Effector memory CD4-positive, alpha-beta T cell (primary cell): Measurements from ENCODE around the gene METRNL.

Experiments used
- DNase-seq, 3 donors: peaks; one replicate each; pipeline ENCODE4 v3.0.0-alpha.2; 2020
- H3K27ac ChIP-seq: 2 replicates; pipeline ENCODE4 v1.7.0; 2013; ENCODE audit warnings: mild to moderate bottlenecking, low read length, moderate library complexity; ENCODE audit not compliant: insufficient read depth, poor library complexity, severe bottlenecking
- H3K27me3 ChIP-seq: replicated peaks from 2 replicates; pipeline ENCODE4 v1.7.0; 2013; ENCODE audit warnings: mild to moderate bottlenecking, low read length; ENCODE audit not compliant: insufficient read depth, control insufficient read depth, poor library complexity, severe bottlenecking
- H3K36me3 ChIP-seq: 2 replicates; pipeline ENCODE4 v1.7.0; 2013; ENCODE audit warnings: mild to moderate bottlenecking, low read length, moderate library complexity; ENCODE audit not compliant: control insufficient read depth, insufficient read depth
- H3K4me1 ChIP-seq: 2 replicates; pipeline ENCODE4 v1.7.0; 2013; ENCODE audit warnings: low read length, mild to moderate bottlenecking; ENCODE audit not compliant: control insufficient read depth, insufficient read depth, poor library complexity, severe bottlenecking
- H3K4me3 ChIP-seq: 2 replicates; pipeline ENCODE4 v1.7.0; 2013; ENCODE audit warnings: low read length, low read depth, mild to moderate bottlenecking; ENCODE audit not compliant: insufficient read depth, poor library complexity, severe bottlenecking
- H3K9me3 ChIP-seq: 2 replicates; pipeline ENCODE4 v1.7.0; 2013; ENCODE audit warnings: mild to moderate bottlenecking, low read length, moderate library complexity; ENCODE audit not compliant: control insufficient read depth

The METRNL gene

DNA sequence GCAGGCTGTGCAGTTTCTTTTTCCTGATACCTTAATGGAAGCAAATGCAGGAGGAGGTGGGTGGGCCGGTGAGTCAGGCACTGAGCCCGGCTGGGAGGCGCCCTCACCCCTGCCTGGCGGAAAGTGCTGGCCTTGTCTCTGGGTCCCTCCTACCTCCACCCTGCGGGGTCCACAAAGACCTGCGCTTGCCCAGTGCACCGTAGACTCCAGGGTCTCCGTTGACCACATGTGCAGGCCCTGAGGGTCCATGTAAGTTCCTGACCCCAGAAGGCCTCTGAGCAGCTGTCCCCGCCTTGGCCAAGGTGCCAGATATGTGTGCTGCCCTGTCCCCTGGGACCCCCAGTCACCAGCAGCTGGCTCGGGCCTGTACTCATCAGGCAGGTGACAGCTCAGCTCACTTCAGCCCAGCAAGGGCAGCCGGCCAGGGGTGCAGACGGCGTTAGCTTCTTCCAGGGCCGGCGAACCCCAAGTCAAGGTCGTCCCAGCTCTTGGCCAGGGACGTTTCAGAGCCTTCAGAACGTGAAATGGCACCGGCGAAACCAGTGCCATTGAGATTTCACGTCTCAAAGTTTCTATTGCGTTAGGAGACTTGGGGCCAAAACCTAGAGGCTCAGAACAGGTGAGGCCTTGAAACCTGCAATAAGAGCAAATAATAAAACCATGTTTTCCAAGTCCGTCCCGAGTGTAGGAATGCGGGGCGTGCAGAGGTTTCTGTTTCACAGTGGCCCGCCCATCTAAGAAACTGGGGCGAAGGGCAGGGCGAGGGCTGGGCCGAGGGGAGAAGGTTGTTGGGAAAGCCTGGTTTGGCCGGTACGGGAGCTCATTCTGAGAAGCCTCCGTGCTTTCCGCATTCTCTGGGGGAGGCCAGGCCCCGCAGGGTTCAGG, 12.1 kb downstream of the METRNL start:
- DNase-seq = no peak
- Histone ChIP-seq H3K27me3 (no peaks in the 10 kb centered on the region), H3K27ac (no peak overlapping the region), H3K9me3 (no peaks in the 10 kb centered on the region), H3K36me3 (peaks cover 3% of the 10 kb centered on the region), H3K4me3 (no peak overlapping the region), H3K4me1 (no peaks in the 10 kb centered on the region)

DNA sequence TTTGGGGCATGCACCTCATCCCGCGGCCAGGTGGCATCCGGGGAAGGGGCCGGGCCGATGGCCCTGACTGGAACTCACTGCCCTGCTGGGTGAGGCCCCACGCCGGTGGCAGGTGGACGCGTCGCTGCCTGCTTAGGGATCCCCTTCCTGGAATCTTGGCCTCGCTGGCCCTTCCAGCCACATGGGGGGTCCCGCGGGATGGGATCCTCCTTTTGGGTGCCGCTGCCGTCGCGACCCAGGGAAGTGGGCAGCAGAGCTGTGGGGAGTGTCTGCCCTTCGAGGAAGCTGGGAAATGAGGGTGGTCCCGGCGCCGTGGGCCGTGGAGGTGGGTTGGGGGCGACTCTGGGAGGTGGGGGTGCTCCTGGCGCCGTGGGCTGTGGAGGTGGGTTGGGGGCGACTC, 12.8 kb downstream of the METRNL start:
- Histone ChIP-seq H3K27ac (no peak overlapping the region), H3K9me3 (no peaks in the 10 kb centered on the region), H3K4me3 (no peak overlapping the region), H3K27me3 (no peaks in the 10 kb centered on the region), H3K36me3 (peaks cover 3% of the 10 kb centered on the region), H3K4me1 (no peaks in the 10 kb centered on the region)
- no peak for DNase-seq

DNA sequence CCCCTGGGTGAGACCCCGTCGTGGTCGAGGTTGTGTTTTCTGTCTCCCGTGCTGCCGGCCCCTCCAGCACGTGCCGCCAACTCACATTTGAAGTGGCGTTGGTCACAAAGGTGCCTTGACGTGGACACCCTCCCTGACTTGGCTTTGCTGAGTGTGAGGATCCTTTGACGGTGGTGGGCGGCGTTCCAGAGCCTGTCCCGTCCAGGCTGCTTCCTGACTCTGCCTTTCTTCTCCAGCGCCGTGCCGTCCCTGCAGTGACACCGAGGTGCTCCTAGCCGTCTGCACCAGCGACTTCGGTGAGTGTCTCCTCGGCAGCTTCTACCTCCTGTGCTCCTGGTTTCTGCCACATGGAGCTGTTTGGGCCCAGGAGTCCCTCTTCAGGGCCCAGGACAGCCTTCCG, 13.5 kb downstream of the METRNL start:
- Histone ChIP-seq H3K27me3 (no peaks in the 10 kb centered on the region), H3K36me3 (peaks cover 3% of the 10 kb centered on the region), H3K27ac (no peak overlapping the region), H3K9me3 (no peaks in the 10 kb centered on the region), H3K4me1 (no peaks in the 10 kb centered on the region), H3K4me3 (no peak overlapping the region)
- DNase-seq = no peak

DNA sequence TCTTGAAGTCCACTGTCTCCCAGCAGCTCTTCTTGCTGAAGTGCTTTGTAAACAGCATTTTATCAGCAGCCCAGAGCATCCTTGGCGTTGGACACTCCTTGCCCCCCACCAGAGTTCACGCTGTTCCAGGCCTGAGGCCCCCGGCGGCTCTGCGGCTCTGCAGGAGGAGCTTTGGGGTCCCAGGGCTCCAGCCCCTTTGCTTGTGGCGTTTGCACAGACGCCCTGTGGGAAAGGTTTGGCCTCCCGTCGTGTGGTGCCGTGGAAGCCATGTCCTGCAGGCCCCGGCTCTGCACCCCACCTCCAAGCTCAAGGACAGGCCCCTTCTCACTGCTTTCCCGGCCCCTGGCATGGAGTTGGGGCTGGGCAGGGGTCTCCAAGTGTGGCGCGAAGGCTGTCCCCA, 14.1 kb downstream of the METRNL start:
- H3K27ac ChIP-seq = no peak overlapping the region
- no peaks in the 10 kb centered on the region for H3K9me3 ChIP-seq
- H3K27me3 ChIP-seq = no peaks in the 10 kb centered on the region
- no peaks in the 10 kb centered on the region for H3K4me1 ChIP-seq
- peaks cover 3% of the 10 kb centered on the region for H3K36me3 ChIP-seq
- no peak for DNase-seq
- H3K4me3 ChIP-seq = no peak overlapping the region

DNA sequence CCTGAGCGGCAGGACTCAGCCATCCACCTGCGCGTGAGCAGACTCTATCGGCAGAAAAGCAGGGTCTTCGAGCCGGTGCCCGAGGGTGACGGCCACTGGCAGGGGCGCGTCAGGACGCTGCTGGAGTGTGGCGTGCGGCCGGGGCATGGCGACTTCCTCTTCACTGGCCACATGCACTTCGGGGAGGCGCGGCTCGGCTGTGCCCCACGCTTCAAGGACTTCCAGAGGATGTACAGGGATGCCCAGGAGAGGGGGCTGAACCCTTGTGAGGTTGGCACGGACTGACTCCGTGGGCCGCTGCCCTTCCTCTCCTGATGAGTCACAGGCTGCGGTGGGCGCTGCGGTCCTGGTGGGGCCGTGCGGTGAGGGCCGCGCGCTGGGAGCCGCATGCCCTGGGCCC, 14.9 kb downstream of the METRNL start:
- no peak overlapping the region for H3K27ac ChIP-seq
- no peak for DNase-seq
- no peaks in the 10 kb centered on the region for H3K9me3 ChIP-seq
- H3K4me3 ChIP-seq = no peak overlapping the region
- H3K27me3 ChIP-seq = peaks cover 6% of the 10 kb centered on the region
- H3K36me3 ChIP-seq = peaks cover 3% of the 10 kb centered on the region
- no peaks in the 10 kb centered on the region for H3K4me1 ChIP-seq

DNA sequence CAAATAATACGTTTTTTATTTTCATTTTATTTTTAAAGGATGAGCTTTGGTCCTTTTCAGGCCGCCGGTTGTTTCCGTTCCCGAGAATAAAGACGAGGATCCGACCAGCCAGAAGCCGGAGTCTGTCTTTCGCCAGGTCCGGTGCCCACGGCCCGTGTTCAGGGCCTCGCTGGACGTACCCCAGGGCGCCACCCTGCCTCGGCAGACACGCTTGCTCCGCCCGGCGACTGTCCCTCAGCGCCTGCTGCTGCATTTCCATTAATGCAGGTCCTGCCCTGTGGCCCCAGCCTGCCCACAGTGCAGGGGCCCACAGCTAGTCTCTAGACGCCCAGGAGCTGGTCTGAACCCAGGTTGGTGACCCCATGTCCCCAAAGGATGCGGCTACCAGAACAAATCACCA, 15.6 kb downstream of the METRNL start:
- no peak for DNase-seq
- no peak overlapping the region for H3K27ac ChIP-seq
- H3K36me3 ChIP-seq = peaks cover 3% of the 10 kb centered on the region
- no peaks in the 10 kb centered on the region for H3K9me3 ChIP-seq
- peaks cover 5% of the 10 kb centered on the region for H3K4me1 ChIP-seq
- H3K27me3 ChIP-seq = peaks cover 11% of the 10 kb centered on the region
- no peak overlapping the region for H3K4me3 ChIP-seq

DNA sequence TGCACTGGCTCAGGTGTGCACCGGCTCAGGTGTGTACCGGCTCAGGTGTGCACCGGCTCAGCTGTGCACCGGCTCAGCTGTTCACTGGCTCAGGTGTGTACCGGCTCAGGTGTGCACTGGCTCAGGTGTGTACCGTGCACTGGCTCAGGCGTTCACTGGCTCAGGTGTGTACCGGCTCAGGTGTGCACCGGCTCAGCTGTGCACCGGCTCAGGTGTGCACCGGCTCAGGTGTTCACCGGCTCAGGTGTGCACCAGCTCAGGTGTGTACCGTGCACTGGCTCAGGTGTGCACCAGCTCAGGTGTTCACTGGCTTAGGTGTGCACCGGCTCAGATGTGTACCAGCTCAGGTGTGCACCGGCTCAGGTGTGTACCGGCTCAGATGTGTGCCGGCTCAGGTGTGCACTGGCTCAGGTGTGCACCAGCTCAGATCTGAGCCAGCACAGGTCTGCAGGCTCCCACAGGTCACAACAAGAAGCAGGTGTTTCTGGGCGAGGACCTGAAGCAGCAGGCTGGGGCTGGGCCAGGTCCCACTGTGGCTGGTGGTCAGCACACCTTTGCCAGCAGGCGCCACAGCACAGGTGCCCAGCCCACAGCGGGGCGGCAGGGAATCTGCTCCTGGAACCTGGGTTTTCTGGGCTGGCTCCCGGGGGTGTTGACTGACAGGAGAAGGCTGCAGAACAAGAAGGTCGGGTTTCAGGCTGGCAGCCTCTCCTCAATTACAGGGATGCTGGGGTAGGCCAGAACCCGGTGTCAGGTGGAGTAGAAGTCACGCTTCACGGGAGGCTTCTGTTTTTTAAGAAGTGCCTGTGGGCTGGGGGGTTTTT, 17.2 kb downstream of the METRNL start:
- H3K27me3 ChIP-seq = peaks cover 16% of the 10 kb centered on the region
- no peak for DNase-seq
- no peak overlapping the region for H3K4me3 ChIP-seq
- peaks cover 3% of the 10 kb centered on the region for H3K36me3 ChIP-seq
- peaks cover 11% of the 10 kb centered on the region for H3K4me1 ChIP-seq
- H3K27ac ChIP-seq = no peak overlapping the region
- H3K9me3 ChIP-seq = no peaks in the 10 kb centered on the region

DNA sequence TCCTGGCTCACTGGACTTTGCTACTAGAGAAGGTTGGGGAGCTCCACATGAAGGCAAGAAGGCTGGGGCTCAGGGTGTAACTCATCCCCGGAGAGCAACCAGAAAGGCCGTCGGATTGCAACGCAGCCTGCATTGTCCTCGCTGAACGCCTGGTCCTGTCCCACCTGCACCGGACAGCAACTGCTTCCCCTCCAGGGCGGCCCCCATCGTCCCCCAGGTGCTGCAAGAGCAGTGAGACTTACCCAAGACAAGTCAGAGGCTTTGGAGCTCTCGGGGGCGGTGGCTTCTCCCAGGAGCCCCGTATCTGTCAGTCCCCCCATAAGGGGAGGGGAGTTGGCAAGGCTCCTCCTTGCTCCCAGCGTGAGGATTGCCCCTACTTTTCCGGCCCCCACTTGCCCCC, 18.4 kb downstream of the METRNL start:
- Histone ChIP-seq H3K36me3 (peaks cover 3% of the 10 kb centered on the region), H3K4me1 (peaks cover 11% of the 10 kb centered on the region), H3K9me3 (no peaks in the 10 kb centered on the region), H3K27me3 (peaks cover 16% of the 10 kb centered on the region), H3K27ac (no peak overlapping the region), H3K4me3 (no peak overlapping the region)
- no peak for DNase-seq

DNA sequence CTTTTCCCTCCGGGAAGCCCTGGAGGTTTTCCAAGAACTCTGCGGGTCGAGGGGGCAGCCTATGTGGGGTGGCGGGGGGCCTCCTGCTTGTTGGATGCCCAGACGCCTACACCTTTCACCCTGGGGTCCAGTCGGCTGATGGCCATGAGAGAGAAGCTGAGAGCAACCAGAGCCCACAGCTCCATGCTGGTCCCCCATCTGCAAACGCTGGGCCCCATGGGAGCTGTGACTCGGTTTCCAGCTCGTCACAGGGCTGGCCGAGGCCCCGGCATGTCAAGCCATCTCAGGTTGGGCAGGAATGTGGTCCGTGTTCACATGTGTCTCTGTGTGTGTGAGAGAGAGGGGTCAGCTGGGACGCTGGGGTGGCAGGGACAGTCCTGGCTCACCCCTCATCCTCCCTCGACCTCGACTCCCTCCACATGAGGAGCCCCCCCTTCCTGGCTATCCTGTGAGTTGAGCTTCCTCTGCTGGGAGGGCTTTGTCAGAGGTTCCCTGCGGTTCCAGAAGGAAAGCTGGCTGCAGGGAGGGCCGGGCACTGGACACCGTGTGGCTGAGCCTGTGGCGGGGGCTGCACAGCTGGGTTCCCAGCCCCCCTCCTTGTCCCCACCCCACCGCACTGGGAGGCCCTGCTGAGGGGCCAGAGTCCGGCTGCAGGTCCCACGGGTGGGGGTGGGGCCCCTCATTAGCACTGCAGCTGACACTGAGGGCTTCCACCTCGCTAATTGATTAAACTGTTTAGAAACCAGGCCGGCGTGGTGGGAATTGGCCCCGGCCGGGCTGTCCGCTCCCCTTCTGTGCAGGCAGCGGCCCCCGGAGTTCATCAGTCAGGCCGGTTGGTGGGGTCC, 19.1 kb downstream of the METRNL start:
- no peak for DNase-seq
- Histone ChIP-seq H3K27me3 (peaks cover 16% of the 10 kb centered on the region), H3K4me1 (peaks cover 11% of the 10 kb centered on the region), H3K36me3 (peaks cover 3% of the 10 kb centered on the region), H3K27ac (no peak overlapping the region), H3K9me3 (no peaks in the 10 kb centered on the region), H3K4me3 (no peak overlapping the region)
